ENCODE measurements around the gene ADAM12.

DNA sequence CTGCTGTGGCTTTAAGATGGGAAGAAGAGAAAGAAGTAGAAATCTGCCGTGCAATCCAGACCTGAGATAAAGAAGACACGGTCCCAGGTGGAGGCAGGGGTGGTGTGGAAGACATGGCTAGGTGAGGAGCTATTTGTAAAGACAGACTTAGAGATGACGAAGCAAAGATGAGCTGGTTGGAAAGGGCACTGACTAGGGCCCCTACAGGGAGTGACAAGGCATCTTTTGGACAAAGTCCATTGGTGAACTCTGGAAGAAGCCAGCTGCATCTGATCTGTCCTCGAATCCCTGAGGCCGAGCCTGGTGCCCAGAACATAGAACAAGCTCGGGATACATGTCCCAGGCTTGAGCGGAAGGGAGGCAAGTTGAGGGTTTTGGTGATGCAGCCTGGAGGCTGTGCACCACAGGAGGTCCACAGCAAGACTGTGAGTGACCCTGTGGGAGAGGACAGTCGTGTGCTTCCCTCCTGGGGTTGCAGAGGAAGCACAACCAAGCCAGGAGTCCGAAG lies 191.2 kb downstream of the ADAM12 start:
- TF ChIP-seq EZH2 (IDR thresholded peaks at IDR 0.05; ENCODE audit: borderline replicate concordance, low read depth, low read length, severe bottlenecking) (no peak), POLR2A (IDR thresholded peaks at IDR 0.05; ENCODE audit: low read depth, low read length) (no peak), JUN (IDR thresholded peaks at IDR 0.05; ENCODE audit: borderline replicate concordance, insufficient read depth, insufficient read length, low read depth) (no peak)
- TF ChIP-seq, protein P1, sequence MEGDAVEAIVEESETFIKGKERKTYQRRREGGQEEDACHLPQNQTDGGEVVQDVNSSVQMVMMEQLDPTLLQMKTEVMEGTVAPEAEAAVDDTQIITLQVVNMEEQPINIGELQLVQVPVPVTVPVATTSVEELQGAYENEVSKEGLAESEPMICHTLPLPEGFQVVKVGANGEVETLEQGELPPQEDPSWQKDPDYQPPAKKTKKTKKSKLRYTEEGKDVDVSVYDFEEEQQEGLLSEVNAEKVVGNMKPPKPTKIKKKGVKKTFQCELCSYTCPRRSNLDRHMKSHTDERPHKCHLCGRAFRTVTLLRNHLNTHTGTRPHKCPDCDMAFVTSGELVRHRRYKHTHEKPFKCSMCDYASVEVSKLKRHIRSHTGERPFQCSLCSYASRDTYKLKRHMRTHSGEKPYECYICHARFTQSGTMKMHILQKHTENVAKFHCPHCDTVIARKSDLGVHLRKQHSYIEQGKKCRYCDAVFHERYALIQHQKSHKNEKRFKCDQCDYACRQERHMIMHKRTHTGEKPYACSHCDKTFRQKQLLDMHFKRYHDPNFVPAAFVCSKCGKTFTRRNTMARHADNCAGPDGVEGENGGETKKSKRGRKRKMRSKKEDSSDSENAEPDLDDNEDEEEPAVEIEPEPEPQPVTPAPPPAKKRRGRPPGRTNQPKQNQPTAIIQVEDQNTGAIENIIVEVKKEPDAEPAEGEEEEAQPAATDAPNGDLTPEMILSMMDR (IDR thresholded peaks at IDR 0.05; ENCODE audit: extremely low read depth in 1 of 2, insufficient read depth in 1 of 2, low read depth in 1 of 2, low read length in 2 of 2) = no peak
- TF ChIP-seq, protein P2, sequence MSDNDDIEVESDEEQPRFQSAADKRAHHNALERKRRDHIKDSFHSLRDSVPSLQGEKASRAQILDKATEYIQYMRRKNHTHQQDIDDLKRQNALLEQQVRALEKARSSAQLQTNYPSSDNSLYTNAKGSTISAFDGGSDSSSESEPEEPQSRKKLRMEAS (IDR thresholded peaks at IDR 0.05; ENCODE audit: insufficient read depth, insufficient read length) = no peak
